ENCODE results near the gene FRK.

GRCh38 chr6:115922971-115923370 is 137.7 kb downstream of the FRK start:
- TF ChIP-seq CTCF (IDR thresholded peaks at IDR 0.05; ENCODE audit: poor library complexity) (no peak), EZH2 (IDR thresholded peaks at IDR 0.05; ENCODE audit: borderline replicate concordance) (no peak), EZH2phosphoT487 (IDR thresholded peaks at IDR 0.05; ENCODE audit: low read depth, severe bottlenecking, unreplicated experiment) (no peak)
